Measurements from ENCODE around the gene HEG1.

The HEG1 gene

DNA sequence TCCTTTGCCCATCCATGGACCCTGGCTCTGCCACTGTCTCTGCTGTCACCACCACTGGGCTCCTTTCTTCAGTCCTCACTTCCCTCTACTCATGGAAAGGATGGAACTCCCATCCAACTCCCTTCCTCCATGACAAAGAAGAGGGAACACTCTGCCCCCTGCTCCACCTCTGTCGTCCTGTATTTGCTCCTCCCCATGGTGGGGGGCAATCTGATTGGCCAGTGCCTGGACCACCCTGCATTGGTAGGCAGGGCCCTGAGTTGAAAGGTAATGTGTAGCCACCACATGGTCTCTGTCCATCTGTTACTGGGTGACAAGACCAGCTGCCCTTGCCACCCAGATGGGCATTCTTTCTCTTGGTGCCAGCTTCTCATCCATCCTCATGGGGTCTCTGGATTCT lies 20.7 kb upstream of the HEG1 start:
- TF ChIP-seq CTCF (IDR thresholded peaks at IDR 0.05; ENCODE audit: low read depth, low read length) = no peak
- DNase-seq (ENCODE audit: extremely low read depth, low read depth) = no peak

GRCh38 chr3:125075738-125076137 lies 19.9 kb upstream of the HEG1 start:
- no peak for DNase-seq (ENCODE audit: extremely low read depth, low read depth)
- TF ChIP-seq CTCF (IDR thresholded peaks at IDR 0.05; ENCODE audit: low read depth, low read length) = no peak

DNA sequence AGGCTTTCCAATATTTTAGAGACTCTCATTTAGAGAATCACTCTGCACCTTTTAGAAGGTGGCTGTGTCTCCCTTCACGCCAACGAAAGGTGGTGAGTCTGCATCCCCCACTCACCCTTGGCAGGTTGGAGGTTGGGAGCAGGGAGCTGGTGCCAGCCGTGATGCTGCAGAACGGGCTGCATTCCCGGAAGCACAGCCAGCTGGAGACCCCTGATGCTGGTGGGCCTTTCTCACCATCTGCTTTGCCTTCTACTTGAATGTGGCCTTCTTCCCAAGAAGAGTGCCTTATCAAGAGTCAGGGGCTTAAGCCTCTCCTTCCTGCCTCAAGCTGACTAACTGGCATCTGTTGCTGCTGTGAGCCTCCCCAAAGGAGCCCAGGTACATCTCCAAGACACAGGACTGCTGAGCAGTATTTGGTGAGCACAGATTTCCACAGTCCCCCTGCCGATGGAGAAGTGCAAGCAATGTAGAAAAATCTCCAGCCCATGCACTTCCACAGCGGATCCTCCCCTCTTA lies 17.7 kb upstream of the HEG1 start:
- TF ChIP-seq CTCF (IDR thresholded peaks at IDR 0.05; ENCODE audit: low read depth, low read length) = no peak
- DNase-seq (ENCODE audit: extremely low read depth, low read depth) = no peak

DNA sequence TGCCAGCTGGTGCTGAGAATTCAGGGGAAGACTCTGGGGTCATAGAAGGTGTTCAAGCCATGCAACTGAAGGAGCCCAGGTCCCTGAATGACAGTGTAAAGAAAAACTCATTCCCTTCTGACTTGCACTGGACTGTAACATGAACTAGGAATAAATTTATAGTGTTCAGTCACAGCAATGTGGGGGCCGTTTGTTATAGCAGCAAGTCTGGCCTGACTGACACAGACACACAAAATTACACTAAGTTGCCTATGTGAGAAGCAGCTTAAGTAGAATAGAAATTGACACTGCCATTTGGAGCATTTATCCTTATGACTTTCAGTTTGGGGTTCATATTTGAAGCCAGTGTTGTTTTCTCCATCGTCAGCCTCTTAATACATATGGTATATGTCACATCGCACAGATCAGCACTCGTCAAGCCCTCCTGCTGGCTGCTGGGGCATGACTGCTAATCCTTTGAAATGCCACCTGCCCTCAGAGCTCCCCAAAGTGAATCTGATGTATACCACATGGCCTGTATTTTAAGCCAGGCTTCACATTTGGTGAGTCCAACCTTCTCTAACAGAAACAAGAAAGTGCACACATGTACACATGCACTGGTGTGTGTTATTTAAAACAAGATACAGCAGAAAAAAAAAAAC lies 17.1 kb upstream of the HEG1 start:
- no peak for TF ChIP-seq CTCF (IDR thresholded peaks at IDR 0.05; ENCODE audit: low read depth, low read length)

GRCh38 chr3:125072301-125072700 lies 16.5 kb upstream of the HEG1 start:
- TF ChIP-seq CTCF (IDR thresholded peaks at IDR 0.05; ENCODE audit: low read depth, low read length) = no peak

More for the DNA sequence above, 17.1 kb upstream of the HEG1 start:
- DNase-seq (ENCODE audit: extremely low read depth, low read depth) = no peak

DNA sequence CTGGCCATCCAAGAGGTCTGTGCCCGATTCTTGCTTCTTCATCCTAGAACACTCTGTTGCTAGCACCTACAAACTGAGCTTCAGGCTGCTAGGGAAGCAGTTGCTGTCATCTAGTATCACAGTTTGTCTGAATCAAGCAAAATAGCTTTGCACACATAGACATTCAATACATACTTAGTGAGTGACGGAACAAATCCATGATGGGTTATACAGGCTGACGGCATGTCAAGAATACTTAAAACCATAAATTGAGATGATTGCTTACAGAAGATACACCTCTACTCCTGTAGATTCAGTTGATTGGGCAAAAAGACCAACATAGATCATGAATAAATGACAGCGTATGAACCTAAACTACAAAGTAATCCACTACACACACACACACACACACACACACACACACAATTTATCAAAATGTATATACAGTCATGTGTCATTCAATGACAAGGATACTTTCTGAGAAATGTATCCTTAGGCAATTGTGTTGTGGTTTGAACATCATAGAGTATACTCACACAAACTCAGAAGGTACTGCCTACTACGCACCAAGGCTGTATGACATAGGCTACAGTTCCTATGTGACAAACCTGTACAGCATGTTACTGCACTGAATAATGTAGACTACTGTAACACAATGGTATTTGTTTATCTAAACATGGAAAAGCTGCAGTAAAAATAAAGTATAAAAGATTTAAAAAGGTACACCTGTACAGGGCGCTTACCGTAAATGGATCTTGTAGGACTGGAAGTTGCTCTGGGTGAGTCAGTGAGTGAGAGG lies 14.4 kb upstream of the HEG1 start:
- TF ChIP-seq CTCF (IDR thresholded peaks at IDR 0.05; ENCODE audit: low read depth, low read length) = no peak
- no peak for DNase-seq (ENCODE audit: extremely low read depth, low read depth)

More at GRCh38 chr3:125072301-125072700, 16.5 kb upstream of the HEG1 start:
- DNase-seq (ENCODE audit: extremely low read depth, low read depth) = no peak

- TF ChIP-seq CTCF (IDR thresholded peaks at IDR 0.05; ENCODE audit: low read depth, low read length) = no peak
- no peak for DNase-seq (ENCODE audit: extremely low read depth, low read depth)
Measured at GRCh38 chr3:125069452-125069851, 13.7 kb upstream of the HEG1 start.
